ENCODE data around the gene VAMP1. TPM values are rescaled to one million over a fixed set of nuclear protein-coding genes. Genes with fewer than 3 reads are reported as not detected.
"Not testable (repeated sequence)": the region's sequence is repeated elsewhere in the genome, so short reads cannot be mapped to it uniquely, and the experiment has no call there.

VAMP1 gene
- total and polyA plus RNA-seq, 8 donors, result 1.7 to 7.5 (median 2.7) TPM

DNA sequence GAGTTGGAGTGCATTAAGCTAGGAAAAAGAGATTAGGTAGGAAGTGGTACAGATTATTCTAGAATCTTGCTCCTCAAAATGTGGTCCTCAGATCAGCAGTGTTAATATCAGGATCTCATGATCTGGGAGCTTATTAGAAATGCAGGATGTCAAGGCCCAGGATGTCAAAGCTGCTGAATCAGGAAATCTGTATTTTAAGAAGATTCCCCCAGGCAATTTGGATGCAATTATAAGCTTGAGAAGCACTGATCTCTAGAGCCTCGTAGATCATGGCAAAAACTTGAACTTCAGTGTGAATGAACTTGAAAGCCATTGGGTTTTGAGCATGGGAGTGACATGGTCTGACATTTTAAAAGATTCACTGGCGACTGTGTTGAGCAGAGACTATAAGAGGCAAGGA is 30.0 kb upstream of the VAMP1 start:
- 93 to 97% methylated on average over 2 of the region's 2 CpGs for WGBS, 2 donors
- no peak overlapping the region for H3K27ac ChIP-seq
- DNase-seq (no peak), FAIRE-seq (no peak), ATAC-seq (no peak)
- TF ChIP-seq, protein P1, sequence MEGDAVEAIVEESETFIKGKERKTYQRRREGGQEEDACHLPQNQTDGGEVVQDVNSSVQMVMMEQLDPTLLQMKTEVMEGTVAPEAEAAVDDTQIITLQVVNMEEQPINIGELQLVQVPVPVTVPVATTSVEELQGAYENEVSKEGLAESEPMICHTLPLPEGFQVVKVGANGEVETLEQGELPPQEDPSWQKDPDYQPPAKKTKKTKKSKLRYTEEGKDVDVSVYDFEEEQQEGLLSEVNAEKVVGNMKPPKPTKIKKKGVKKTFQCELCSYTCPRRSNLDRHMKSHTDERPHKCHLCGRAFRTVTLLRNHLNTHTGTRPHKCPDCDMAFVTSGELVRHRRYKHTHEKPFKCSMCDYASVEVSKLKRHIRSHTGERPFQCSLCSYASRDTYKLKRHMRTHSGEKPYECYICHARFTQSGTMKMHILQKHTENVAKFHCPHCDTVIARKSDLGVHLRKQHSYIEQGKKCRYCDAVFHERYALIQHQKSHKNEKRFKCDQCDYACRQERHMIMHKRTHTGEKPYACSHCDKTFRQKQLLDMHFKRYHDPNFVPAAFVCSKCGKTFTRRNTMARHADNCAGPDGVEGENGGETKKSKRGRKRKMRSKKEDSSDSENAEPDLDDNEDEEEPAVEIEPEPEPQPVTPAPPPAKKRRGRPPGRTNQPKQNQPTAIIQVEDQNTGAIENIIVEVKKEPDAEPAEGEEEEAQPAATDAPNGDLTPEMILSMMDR (IDR thresholded peaks at IDR 0.05), result no peak
- no peaks in the 10 kb centered on the region for H3K9me3 ChIP-seq
- H3K4me1 ChIP-seq, result peaks cover 0 to 3% (median 2%) of the 10 kb centered on the region in 3 donors
- no peaks in the 10 kb centered on the region for H3K27me3 ChIP-seq
- intact Hi-C loops (cut with DNase I), result no loop called here
- H3K4me3 ChIP-seq, result no peak overlapping the region
- H3K36me3 ChIP-seq, result peaks cover 0 to 8% (median 0%) of the 10 kb centered on the region in 3 donors

DNA sequence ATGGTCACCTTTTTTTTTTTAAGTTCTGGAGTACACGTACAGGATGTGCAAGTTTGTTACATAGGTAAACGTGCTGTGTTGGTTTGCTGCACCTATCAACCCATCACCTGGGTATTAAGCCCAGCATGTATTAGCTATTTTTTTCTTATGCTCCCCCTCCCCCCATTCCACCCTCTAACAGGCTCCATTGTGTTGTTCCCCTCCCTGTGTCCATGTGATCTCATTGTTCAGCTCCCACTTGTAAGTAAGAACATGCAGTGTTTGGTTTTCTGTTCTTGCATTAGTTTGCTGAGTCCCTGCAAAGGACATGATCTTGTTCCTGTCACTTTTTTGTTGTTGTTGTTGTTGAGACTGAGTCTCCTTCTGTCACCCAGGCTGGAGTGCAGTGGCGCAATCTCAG is 26.8 kb upstream of the VAMP1 start:
- H3K27ac ChIP-seq; H3K9me3 ChIP-seq; ATAC-seq; H3K4me3 ChIP-seq; intact Hi-C loops (cut with DNase I); H3K36me3 ChIP-seq; H3K27me3 ChIP-seq; DNase-seq; FAIRE-seq: not testable (repeated sequence)
- 79 to 86% methylated on average over 3 of the region's 3 CpGs for WGBS, 2 donors
- peaks cover 7 to 15% (median 13%) of the 10 kb centered on the region in 3 donors for H3K4me1 ChIP-seq

DNA sequence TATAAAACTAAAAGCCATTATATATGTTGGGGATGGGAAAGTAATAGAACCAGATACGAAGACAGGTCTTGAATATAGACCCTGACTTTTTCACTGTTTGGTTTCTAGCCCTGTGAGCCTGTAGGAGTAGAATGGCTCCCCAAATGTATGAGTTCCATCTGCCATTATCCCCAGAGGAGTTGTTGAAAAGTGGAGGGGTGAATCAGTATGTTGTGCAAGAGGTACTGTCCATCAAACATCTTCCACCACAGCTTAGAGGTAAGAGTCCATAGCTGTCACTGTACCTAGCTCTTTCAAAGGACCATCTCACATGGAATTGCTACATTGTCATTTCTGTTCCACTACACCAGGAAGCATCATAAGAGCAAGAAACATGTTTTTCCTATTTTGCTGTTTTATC is 24.5 kb upstream of the VAMP1 start:
- WGBS, 2 donors, result 67 to 71% methylated on average over 1 of the region's 1 CpG
- no peak for FAIRE-seq

DNA sequence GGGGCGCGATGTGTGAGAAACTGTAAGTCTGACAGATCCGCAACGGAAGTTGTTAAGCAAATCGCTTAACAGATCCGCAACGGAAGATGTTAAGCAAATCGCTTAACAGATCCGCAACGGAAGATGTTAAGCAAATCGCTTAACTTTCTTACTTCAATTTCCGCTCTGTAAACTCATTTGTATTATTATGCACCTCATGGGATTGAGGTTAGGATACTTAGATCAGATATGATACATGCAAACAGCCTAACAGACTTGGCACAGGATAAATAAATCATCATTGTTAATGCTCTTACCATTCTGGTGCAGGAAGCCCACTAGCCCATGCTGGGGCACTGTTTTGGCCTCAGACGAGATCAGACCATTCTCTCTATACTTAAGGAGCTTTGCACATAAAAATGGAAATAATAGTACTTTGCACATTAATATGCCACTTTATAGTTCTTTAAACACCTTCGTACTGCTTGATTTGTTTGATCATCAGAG is 23.8 kb upstream of the VAMP1 start:
- peaks cover 7 to 16% (median 15%) of the 10 kb centered on the region in 3 donors for H3K4me1 ChIP-seq
- FAIRE-seq, result no peak
- peak overlapping the region in 1 of 4 donors; percentile 94 for H3K27ac ChIP-seq
- H3K27me3 ChIP-seq, result no peaks in the 10 kb centered on the region
- TF ChIP-seq, protein P1 (IDR thresholded peaks at IDR 0.05), result no peak
- peak overlapping the region; percentile 58 to 85 (median 76) for H3K4me3 ChIP-seq
- DNase-seq, result no peak
- 1 to 2% methylated on average over 14 of the region's 14 CpGs for WGBS, 2 donors
- no peaks in the 10 kb centered on the region for H3K9me3 ChIP-seq
- peak in 1 of 4 donors; percentile 8 for ATAC-seq
- intact Hi-C loops (cut with DNase I), result no loop called here
- H3K36me3 ChIP-seq, result peaks cover 0 to 7% (median 0%) of the 10 kb centered on the region in 3 donors

More for the DNA sequence above, 24.5 kb upstream of the VAMP1 start:
- intact Hi-C loops (cut with DNase I), result no loop called here
- H3K4me3 ChIP-seq, result peak overlapping the region in 1 of 4 donors; percentile 76
- no peak overlapping the region for H3K27ac ChIP-seq
- no peaks in the 10 kb centered on the region for H3K9me3 ChIP-seq
- peaks cover 0 to 8% (median 0%) of the 10 kb centered on the region in 3 donors for H3K36me3 ChIP-seq
- H3K4me1 ChIP-seq, result peaks cover 7 to 16% (median 15%) of the 10 kb centered on the region in 3 donors
- ATAC-seq (no peak), DNase-seq (no peak)
- TF ChIP-seq, protein P1 (IDR thresholded peaks at IDR 0.05), result no peak
- H3K27me3 ChIP-seq, result no peaks in the 10 kb centered on the region

DNA sequence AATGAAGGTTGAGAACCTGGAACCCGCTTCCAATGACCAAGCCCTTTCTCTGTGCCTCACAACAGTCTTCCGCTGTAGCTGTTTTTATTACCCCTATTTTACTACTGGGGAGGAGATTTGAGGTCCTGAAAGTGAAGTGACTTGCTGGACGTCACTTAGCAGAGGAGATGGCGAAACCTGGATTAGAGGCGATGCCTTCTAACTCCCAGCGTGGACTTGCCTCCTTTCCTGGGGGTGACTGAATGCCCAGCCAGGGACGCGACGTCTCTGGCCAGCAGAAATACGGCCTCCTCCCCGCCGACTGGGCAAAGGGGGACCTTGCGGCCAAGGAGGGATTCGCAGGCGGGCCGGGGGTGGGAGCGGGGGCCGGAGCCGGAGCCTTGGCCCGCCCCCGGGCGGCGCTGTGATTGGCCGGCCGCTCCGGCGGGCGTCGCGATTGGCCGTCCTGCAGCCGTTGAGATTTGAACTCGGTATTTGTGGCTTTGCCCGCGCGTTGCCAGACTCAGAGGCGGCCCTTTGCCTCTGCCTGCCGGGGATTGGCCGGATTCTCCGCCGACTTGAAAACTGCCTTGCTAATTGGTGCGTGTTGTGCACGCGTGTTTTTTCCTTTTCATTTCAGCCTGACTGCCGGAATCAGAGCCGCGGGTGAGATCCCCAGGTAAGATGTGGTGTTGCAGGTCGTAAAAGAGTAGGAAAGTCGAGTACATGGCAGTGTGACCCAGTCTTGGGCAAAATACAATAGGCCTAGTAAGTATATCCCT is 23.2 kb upstream of the VAMP1 start, which contains the start of gene NCAPD2:
Gene NCAPD2, plus strand, starts transcription at position 606 of the 761 bp plus-strand sequence. CDS start 997 bp downstream, outside the sequence.
- no peaks in the 10 kb centered on the region for H3K9me3 ChIP-seq
- H3K36me3 ChIP-seq, result peaks cover 0 to under 1% (median 0%) of the 10 kb centered on the region in 3 donors
- DNase-seq, result peak; percentile 89 to 95 (median 91)
- TF ChIP-seq, protein P1 (IDR thresholded peaks at IDR 0.05), result peak in 2 of 4 donors; percentile 8 to 16
- ATAC-seq, result peak; percentile 94 to 98 (median 96)
- peaks cover 7 to 16% (median 15%) of the 10 kb centered on the region in 3 donors for H3K4me1 ChIP-seq
- peak within 1 kb of the TSS; percentile 58 to 85 (median 76) for H3K4me3 ChIP-seq
- intact Hi-C loops (cut with DNase I), result no loop called here
- H3K27me3 ChIP-seq, result no peaks in the 10 kb centered on the region
- 1% methylated on average over 48 to 49 of the region's 49 CpGs for WGBS, 2 donors
- peak within 1 kb of the TSS; percentile 76 to 94 (median 86) for H3K27ac ChIP-seq
- no peak for FAIRE-seq

Measured in pancreas (tissue), 10 donors.